SH-SY5Y (cell line): ENCODE results near the gene ISG20L2.

Source experiments
- GATA2 ChIP-seq: IDR thresholded peaks from 2 replicates; pipeline ENCODE4 v1.6.1; 2011; ENCODE audit warnings: mild to moderate bottlenecking, low read depth, low read length
- GATA3 ChIP-seq: IDR thresholded peaks from 2 replicates; pipeline ENCODE4 v1.6.1; 2011; ENCODE audit warnings: low read depth, mild to moderate bottlenecking, low read length, moderate library complexity

ISG20L2 gene

GRCh38 chr1:156707417-156708217 lies 20.9 kb downstream of the ISG20L2 start:
- TF ChIP-seq GATA3 (no peak), GATA2 (no peak)

GRCh38 chr1:156706657-156707416 lies 21.7 kb downstream of the ISG20L2 start:
- TF ChIP-seq GATA3 (no peak), GATA2 (no peak)

GRCh38 chr1:156705918-156706656 lies 22.5 kb downstream of the ISG20L2 start:
- TF ChIP-seq GATA3 (no peak), GATA2 (no peak; the same call in 1 of the 2 replicates)

DNA sequence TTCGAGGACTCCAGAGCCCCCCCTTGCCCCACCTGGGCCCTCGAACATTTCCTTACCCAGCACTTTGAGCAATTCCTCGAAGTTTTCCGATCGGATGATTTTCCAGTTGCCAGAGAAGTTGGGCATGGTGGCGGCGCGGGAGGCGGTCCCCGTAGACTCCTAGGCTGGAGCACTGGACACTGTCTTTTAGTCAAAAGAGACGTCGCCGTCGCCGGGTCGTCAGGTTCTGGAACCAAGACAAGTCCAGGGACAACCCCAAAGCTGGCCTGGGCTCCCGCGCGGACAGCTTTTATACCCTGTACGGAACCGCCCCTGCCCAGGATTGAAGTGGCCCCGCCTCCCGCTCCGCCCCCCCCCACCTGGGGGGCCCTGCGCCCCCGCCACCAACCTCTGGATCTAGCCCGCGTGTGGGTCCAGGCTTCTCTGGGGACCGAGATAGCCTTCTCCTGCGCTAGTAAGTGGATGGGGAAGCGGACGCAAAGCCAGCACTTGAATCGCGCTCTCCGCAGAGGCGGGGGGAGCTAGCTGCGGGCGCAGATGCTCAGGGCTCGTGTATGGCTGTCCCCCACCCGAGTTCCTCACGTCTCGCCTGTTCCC lies 23.1 kb downstream of the ISG20L2 start, which contains the start of gene CRABP2:
TSS of gene CRABP2 (minus strand) at position 263 of the 597 bp plus-strand sequence. CDS start at position 126, 137 bp downstream.
- TF ChIP-seq GATA2 (no peak), GATA3 (no peak)

DNA sequence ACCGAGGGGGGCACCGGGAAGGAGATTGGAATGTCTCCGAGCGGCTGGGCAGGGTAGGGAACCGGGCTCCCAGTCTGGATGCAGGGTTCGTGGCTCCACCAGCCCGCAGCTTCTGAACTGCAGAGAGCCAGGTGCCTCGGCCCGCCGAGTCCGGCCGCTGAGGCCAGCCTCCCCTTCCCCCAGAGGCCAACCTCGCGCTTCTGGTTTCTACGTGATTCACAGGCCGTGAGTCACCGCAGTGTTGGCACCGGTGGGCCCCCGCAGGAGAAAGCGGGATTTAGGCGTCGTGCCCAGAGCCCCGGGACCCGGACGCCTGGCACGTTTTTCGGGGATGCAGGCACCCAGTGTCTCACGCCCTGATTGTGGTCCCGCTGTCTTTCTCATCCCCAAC lies 23.6 kb downstream of the ISG20L2 start:
- no peak for TF ChIP-seq GATA3
- no peak for TF ChIP-seq GATA2

GRCh38 chr1:156704166-156704711 lies 24.3 kb downstream of the ISG20L2 start:
- peak; percentile 51 for TF ChIP-seq GATA2
- TF ChIP-seq GATA3, result no peak

- TF ChIP-seq GATA2 (no peak), GATA3 (no peak)
Measured at GRCh38 chr1:156703741-156704140, 24.8 kb downstream of the ISG20L2 start.

GRCh38 chr1:156703336-156703735 lies 25.2 kb downstream of the ISG20L2 start:
- TF ChIP-seq GATA2, result no peak
- no peak for TF ChIP-seq GATA3

- TF ChIP-seq GATA2, result no peak
- no peak for TF ChIP-seq GATA3
Measured at GRCh38 chr1:156700736-156701531, 27.6 kb downstream of the ISG20L2 start.

DNA sequence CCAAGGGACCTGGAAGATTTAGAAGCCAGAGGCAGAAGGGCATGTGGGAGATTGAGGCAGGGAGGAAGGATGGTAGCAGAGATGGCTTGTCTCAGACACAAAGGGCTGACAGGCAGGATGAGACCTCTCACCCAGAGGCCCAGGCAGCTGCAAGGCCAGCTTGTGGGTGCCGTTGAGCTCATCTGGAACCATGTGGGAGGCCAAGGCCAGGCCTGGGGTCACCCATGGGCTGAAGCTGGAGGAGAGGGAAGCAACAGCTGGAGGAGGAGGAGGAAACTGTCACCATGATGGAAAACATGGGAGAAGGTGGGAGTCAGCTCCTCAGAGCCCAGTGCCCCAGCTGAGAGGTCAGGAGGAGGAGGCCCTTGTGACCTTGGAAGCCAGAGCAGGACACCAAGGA lies 29.6 kb downstream of the ISG20L2 start:
- TF ChIP-seq GATA2 (no peak), GATA3 (no peak)

GRCh38 chr1:156697481-156697880 lies 31.1 kb downstream of the ISG20L2 start:
- no peak for TF ChIP-seq GATA2
- TF ChIP-seq GATA3, result no peak

- TF ChIP-seq GATA3, result no peak
- no peak for TF ChIP-seq GATA2
Measured at GRCh38 chr1:156696755-156697154, 31.8 kb downstream of the ISG20L2 start.

GRCh38 chr1:156694690-156694962 lies 33.9 kb downstream of the ISG20L2 start:
- TF ChIP-seq GATA2, result no peak
- no peak for TF ChIP-seq GATA3
